ENCODE results near the gene TM2D1.
"Not testable (repeated sequence)": the region's sequence is repeated elsewhere in the genome, so short reads cannot be mapped to it uniquely, and the experiment has no call there.

The TM2D1 gene

DNA sequence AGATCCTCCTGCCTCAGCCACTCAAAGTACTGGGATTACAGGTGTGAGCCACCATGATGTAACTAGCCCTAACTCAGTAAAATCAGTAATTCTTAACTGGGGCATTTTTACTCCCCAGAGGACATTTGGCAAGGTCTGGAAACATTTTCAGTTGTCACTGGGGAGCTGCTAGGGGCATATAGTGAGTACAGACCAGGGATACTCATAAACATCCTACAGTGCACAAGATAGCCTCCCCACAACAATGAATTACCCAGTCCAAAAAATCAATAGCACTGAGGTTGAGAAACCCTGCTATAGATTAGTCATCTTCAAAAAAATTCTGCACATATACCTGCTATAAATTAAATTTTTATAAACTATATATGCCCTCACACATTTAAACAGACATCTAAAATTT lies 13.0 kb downstream of the TM2D1 start:
- no peak for DNase-seq

DNA sequence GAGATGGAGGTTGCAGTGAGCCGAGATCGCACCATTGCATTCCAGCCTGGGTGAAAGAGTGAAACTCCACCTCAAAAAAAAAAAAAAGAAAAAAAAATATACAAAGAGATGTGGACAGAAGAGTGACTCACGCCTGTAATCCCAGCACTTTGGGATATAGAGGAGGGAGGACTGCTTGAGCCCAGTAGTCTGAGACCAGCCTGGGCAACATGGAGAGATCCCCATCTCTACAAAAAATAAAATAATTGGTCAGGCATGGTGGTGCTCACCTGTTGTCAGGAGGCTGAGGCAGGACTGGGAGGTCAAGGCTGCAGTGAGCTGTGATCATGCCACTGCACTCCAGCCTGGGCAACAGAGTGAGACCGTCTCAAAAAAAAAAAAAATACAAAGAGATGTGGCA lies 13.7 kb downstream of the TM2D1 start:
- DNase-seq = not testable (repeated sequence)

DNA sequence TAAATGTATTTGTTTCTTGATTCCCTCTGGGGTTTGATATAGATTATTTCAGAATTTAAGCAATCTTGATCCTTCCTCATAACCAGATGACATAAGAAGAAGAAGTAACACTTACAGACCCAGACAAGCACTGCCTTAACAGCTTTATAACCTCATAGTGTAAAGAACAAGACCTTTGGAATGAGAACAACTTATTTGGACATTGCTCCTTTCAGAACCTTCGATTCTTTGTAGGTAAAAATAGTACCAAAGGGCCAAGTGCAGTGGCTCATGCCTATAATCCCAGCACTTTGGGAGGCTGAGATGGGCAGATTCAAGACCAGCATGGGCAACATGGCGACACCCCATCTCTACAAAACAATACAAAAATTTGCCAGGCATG lies 15.0 kb downstream of the TM2D1 start:
- no peak for DNase-seq

DNA sequence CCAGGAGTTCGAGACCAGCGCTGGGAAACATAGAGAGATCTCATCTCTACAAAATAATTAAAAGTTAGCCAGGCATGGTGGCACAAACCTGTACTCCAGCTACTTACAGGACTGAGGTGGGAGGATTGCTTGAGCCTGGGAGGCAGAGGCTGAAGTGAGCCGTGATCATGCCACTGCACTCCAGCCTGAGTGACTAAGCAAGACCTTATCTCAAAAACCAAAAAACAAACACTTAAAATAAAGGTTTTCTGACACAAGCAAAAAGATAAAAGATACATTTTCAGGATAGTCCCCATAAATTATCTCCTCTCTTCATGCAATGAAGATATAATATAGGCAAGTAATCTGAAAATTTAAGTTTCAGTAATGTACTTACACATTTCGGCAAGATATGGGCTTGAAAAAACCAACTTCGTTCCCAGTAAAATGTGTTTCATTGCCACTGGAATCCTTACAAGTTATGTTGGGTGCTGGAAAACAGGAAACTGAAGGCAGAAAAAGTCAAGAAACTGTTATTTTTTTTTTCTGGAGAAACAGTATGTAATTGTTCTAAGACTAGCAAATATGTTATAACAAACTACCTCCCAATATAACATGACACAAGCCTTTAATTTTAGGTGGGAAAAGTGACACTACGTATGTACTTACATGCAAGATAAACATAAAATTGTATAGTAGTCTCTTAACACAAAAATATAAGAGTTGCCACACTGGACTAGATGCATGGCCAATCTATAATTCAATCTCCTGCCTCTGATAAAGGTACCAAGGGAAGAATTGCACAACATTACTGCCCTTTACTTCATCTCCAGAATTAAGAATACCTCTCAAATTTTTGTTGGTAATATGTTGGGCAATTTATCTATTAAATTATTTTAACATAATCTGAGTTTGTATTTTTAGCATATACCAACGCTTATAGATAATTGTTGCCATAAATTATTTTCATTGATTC lies 15.7 kb downstream of the TM2D1 start:
- DNase-seq = no peak

DNA sequence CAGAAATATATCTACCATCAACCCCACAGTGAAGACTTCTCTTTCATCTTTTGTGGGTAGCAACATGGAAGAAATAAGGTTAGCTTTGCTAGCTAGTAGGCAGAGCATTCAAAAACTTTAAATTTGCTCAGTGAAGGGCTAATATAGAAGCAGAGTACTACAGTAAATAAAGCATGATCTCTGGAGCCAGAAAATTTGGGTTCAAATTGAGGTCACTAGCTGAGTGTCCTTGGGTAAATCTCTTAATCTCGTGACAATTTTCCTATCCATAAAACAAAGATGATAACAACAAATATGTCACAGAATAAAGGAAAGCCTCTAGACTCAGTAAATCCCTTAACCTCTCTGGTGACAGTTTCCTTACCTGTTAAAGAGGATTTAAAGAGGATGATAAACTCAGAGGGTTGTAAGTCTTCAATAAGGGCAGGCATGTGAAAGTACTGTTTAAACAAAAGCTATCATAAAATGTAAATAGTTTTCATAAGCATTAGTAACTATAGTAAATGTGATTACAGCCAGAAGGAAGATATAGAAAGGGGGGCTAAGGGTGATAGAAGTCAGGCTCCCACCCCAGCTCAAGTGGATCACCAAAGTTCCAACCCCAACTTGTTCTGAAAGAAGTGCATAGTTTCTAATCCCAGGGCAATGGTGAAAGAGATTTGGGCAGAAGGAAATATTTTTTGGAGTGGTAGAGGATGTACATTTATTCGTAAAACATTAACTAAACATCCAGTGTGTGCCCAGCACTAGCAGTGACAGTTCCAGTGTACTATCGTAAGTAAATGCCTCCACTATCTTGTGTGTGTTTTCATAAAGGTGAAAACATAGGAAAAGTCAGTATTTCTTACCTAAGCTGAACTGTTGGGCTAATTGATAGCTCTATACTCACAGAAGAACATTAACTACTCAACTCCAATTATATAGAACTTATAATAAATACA lies 24.8 kb downstream of the TM2D1 start:
- no peak for DNase-seq

DNA sequence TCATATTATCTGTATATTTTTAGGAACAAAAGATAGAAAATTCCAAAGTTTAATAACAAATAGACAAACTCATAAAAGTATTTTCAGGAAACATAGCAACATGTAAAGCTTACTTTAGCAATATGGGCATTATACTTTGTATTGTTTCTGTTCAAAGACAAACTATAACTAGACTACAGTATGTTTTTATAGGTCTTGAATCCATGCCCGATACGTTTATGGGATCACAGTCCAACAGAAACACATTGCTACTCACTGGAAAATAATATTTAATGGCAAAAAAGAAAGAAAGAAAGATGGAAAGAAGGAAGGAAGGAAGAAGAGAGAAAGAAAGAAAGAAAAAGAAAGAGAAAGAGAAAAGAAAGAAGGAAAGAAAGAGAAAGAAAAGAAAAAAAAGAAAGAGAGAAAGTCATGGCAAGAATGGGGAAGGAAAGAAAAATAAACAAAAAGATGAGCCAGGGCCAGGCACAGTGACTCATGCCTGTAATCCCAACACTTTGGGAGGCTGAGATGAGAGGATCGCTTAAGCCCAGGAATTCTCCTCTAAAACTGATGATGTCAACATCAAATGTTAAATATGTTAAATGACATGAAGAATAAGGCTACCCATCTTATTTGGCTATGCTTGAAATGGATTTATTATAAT lies 32.7 kb downstream of the TM2D1 start:
- no peak for DNase-seq

DNA sequence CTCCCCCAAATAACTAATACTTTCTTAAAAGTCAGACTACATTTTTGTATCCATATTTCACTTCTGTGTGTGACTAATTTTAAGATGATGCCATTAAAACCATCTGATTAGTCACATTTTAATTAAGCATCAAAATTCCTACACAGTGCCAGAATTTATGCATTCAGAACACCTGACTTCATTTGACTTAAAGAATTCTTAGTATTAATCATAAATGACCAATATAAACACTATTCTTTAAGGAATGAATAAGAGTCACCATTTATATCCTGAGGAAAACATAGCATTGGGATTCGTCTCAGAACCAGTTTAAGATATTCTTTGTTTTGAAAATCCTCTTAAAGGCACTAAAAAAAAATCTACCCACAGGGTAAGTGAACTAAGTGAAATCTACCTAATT lies 37.0 kb downstream of the TM2D1 start:
- DNase-seq = no peak

DNA sequence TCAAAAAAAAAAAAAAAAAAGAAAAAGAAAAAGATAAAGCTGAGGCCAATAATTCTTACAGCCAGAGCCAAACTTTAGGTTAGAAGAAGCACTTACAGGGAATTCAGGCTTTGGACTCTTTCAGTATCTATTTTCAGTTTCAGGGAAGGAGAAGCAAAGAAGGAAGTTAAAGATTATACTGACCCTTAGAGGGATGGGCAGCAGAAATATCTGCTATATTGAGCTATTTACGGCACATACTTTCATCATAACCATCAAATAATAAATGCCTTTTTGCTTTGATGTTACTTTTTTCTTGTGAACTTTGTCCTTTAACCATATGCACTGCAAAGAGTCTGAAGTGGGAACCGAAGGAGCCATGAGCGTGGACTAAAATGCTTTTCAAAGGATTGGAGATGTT lies 42.0 kb downstream of the TM2D1 start:
- no peak for DNase-seq

DNA sequence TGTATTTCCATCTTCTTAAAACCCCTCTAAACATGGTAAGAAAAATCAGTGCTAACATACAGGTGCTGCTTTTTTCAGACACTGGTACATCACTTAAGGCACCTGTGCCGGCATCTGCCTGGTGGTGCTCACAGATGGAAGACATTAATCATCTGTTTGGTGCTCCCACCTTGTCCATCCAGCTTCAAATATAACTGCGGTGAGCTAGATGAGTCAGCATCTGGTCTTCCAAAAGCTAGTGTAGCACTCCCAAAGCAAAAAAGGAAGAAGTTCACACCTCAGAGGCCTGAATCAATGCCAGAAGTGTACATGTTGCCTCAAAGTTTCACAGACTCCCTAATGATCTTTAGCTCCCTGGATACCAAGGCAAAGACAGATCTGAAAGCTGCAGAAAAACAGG lies 44.4 kb downstream of the TM2D1 start:
- DNase-seq = no peak

DNA sequence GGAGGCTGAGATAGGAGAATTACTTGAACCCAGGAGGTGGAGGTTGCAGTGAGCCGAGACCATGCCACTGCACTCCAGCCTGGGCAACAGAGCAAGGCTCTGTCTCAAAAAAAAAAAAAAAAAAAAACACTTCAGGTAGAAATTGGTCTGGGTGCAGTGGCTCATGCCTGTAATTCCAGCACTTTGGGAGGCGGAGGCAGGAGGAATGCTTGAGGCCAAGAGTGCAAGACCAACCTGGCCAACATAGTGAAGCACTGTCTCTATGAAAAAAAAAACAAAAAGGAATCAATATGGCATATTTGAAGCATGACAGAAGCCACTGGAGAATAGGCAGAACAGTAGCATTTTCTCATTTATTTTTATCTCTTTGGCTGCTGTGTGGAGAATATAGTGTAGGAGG lies 48.1 kb downstream of the TM2D1 start:
- DNase-seq = not testable (repeated sequence)

DNA sequence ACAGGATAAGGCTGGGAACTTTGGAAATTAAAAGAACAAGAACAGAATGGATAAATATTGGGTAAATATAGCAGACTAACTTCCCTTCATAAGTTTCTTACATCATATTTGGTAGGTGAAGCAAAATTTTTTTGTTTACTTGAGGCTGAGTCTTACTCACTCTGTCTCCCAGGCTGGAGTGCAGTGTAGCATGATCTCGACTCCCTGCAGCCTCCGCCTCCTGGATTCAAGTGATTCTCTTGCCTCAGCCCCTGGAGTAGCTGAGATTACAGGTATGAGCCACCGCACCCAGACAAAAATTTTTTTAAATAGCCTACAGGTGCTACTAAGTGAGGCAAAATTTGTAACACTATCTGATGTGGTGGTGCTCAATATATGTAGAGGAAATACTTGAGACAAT lies 50.7 kb downstream of the TM2D1 start:
- no peak for DNase-seq

DNA sequence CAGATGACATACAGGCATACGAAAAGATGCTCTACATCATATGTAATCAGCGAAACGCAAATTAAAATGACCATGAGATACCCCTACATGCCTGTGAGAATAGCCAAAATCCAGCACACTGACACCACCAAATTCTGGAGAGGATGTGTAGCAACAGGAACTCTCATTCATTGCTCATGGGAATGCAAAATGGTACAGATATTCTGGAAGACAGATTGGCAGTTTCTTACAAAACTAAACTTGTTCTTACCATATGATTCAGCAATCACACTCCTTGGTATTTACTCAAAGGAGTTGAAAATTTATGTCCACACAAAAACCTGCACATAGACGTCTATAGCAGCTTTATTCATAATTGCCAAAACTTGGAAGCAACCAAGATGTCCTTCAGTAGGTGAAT lies 52.6 kb downstream of the TM2D1 start:
- DNase-seq = no peak

DNA sequence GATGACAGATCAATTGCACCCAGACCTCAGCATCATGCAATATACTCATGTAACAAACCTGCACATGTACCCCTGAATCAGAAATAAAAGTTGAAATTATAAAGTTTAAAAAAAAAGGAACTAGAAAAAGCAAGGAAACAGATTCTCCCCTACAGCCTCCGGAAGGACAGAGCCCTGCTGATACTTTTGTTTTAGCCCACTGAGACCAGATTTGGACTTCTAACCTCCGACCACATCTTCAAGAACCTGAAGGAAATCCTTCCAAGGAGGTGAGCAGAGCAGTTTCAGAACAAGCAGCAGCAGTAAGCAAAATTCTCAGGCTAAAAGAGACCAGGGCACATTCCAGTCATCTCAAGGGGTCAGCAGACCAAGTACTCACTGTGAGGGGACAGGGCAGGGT lies 54.5 kb downstream of the TM2D1 start:
- DNase-seq = no peak

DNA sequence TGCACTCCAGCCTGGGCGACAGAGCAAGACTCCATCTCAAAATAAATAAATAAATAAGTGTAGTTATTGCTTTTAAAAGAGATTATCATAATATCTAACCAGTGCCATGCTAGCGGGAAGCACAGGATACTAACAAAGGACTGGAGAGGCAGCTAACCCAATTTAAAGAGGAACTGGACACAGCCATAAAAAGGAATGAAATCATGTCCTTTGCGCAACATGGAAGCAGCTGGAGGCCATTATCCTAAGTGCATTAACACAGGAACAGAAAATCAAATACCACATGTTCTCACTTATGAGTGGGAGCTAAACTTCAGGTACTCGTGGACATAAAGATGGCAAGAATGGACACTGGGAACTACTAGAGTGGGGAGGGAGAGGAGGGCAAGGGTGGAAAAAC lies 54.9 kb downstream of the TM2D1 start:
- DNase-seq = no peak

DNA sequence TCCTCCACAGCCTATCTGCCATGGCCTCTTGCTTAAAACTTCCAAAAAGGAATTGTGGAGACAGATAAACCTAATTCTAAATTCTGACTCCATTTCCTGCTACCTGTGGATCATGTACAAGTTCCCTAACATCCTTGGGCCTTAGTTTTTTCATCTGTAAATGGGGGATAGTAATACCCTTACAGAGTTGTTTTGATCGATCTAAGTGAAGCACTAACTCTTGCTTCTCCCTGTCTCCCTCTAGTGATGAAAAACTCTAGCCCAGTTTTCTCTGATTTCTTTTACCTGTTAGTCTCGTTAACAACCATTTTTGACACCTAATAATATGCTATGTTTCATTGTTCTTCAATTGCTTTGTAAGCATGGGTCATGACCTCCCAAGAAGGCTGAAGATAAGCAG lies 65.9 kb downstream of the TM2D1 start:
- DNase-seq = no peak

DNA sequence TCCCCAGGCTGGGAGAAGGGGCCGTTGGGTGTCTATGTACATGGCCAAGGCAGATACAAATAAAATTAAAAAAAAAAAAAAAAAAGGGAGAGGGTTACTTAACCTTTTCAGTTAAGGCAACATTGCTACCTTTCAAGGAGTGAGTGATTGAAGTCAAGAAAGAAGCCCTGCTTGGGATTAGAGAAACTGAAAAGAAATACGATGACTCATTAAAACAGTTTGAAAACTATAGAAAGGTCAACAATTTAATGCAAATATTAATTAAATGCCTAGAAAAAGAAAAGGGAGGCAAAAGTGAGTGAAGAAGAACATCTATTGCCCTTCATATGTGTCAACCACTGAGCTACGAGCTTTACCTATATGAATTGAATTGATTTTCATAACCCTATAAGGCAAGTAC lies 69.5 kb downstream of the TM2D1 start:
- DNase-seq = no peak

DNA sequence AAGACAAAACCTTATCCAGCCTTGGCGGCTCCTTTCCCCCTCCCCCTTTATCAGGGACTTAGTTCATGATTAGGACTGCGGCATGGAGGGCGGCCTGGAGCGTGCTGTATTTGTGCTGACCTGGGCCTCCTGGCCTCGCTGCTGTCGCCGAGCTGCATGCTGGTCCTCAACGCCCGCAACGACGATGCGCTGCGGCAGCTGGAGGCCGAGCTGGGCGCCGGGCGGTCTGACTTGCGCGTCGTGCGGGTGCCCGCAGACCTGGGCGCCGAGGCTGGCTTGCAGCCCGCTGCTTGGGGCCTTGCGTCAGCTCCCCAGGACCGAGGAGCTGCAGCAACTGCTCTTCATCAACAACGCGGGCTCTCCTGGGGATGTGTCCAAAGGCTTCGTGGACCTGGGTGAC lies 70.9 kb downstream of the TM2D1 start:
- no peak for DNase-seq

DNA sequence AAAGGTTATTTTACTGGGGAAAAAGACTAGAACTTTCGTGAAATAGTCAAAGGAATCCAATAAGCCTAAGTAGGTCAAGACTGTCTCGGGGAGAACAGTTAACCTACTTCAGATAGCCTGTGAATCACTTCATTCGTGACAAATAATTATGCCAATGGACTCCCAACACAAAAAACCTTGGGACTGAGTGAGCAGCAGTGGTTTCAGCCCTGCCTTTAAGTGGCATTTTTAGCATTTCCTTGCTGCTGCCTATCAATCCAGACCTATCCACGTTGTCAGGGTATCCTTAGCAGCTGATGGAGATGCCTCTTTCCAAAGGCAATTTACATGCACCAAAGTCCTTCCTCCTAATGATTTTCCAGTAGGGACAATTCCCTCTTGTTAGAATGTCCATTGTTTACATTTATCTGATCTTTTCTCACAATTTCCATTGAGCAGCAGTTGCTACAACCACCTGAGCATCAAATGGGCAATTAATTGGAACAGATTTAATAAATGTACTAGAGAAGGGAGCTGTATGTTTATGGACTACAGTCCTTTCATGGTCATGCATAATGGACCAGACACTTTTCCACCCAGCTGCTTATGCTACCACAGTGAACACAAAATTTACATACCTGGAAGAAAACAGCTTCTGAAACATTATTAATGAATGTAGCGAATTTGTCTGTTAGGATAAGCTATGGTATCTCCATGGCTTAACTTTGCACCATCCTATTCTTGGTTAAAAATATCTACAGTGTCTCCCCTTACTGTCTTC lies 75.8 kb downstream of the TM2D1 start:
- no peak for DNase-seq

DNA sequence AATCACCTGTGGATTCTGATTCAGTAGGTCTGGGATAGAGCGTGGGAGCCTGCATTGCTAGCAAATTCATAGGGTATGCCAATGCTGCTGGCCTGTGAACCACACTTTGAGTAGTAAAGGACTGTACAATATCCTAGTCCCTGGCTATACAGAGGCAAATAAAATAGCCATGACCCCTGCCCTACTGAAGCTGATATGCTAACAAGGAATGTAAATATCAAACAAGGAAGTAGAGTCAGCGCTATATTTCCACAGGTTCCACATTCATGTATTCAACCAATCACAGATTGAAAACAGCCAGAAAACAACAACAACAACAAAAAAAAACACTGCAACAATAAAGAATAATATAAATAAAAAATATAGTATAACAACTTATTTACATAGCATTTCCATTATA lies 77.8 kb downstream of the TM2D1 start:
- DNase-seq = no peak

DNA sequence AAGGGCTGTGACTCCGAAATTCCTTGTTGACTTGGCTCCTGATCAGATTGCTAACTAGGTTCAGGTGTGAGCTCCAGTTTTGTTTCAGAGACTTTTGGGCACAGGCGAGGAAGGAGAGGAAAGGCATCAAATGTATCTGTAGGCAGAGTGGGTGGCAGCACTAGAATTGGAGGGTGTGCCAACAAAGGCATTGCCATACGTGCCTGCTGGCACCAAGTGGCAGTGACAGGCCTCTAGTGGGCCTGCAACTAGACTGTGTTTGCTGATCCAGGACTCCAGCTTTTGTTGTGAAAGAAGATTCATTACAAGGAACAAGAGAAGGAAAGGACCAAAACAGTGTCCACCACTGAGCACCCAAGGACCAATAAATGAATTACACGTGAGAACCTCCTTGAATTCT lies 79.5 kb downstream of the TM2D1 start:
- DNase-seq = no peak

DNA sequence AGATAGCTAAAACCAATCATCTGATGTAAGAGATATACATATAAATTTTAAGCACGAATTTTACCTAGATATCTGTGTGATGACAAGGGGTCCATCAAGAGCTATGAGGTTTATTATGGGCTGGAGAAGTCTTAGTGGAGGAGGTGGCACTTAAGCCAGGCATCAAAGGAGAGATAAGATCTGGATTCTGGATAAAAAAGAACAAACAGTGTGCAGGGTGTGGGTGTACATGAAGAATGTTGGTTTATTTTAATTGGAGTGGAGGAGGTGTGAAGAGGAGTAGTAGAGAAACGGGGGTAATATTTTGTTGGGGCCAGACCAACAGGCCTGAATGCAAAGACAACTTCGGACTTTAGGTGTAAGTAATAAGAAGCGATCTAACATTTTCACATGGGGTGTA lies 80.6 kb downstream of the TM2D1 start:
- no peak for DNase-seq

DNA sequence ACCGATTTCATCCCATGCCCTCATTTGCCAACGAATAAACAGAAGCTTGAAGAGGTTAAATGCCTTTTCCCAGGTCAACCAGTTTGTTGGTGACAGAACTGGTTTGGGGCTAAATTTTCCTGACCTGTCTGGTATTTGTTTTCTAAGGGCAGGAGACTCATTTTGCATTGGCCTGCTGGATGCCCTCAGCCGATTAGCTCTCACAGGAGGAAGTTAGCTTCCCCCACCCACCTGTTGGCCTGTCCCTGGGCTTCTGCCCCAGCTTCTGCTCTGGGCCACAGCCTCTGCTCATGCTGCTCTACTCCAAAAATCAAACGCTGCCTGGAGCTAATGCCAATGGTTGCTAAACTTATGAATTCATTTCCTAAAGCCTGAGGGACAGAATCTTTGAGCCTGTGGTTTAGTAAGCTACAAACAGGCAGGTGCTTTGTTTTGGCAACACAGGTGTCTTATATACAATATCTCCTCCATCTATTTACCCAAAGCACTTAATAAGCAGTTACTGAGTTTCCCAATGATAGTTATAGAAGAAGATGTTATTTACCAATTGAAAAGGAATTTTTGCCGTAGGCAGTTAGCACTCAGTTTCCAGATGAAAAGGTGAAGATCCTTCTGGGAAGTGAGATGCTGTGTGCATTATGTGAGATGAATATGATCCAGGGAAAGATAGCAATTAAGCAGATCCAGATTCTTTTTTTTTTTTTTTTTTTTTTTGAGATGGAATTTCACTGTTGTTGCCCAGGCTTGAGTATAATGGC lies 82.3 kb downstream of the TM2D1 start:
- DNase-seq = no peak

Measured in stimulated activated CD4-positive, alpha-beta T cell treated with anti-CD3 and anti-CD28 coated beads, Interleukin-2, amount 100 ng/mL, for 48 hours (primary cell).